Ishikawa (cell line): ENCODE data around the gene KIAA0408.

Experiments
- CREB1 ChIP-seq: IDR thresholded peaks from 2 replicates; pipeline ENCODE4 v1.6.1; 2012; ENCODE audit warnings: low read depth
- EGR1 ChIP-seq: IDR thresholded peaks from 2 replicates; pipeline ENCODE4 v1.6.1; 2012
- EP300 ChIP-seq: IDR thresholded peaks from 2 replicates; pipeline ENCODE4 v1.6.1; 2012; ENCODE audit warnings: borderline replicate concordance
- NFIC ChIP-seq: IDR thresholded peaks from 2 replicates; pipeline ENCODE4 v1.6.1; 2012
- RAD21 ChIP-seq: IDR thresholded peaks from 2 replicates; pipeline ENCODE4 v1.6.1; 2012; ENCODE audit warnings: low read depth
- TAF1 ChIP-seq: IDR thresholded peaks from 2 replicates; pipeline ENCODE4 v1.6.1; 2012; ENCODE audit warnings: low read depth, mild to moderate bottlenecking
- TCF12 ChIP-seq: IDR thresholded peaks from 2 replicates; pipeline ENCODE4 v1.6.1; 2012; ENCODE audit warnings: low read depth
- YY1 ChIP-seq: IDR thresholded peaks from 2 replicates; pipeline ENCODE4 v1.6.1; 2012; ENCODE audit warnings: low read depth
- TF ChIP-seq, protein P1 (sequence below): IDR thresholded peaks from 2 replicates; pipeline ENCODE4 v1.6.1; 2012; ENCODE audit warnings: low read depth, mild to moderate bottlenecking
- TF ChIP-seq, protein P2 (sequence below): IDR thresholded peaks from 2 replicates; pipeline ENCODE4 v1.6.1; 2012

DNA sequence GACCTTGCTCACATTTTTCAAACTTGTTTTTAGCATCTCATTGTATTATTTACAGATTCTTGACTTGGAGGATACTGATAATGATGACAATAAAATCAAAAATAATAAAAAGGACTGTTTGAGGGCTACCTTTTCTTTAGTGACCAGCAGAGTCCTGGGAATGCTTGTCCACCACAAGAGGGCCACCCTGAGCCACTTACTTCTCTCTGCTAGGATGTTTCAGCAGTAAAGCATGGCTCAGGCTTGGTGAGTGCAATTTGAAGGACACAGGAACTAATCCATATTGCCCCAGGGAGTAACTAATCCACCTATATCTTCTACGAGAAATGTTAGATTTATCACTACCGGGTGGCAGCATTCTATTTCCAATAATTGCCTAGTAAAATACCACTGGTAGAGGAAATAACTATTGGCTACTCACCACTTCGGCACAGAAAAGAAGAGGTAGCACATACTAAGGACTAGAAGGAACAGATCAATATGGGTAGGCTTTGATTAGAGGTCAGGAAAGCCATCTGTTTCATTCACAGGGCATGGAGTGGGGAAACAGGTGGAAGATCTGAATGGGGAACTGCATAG, 5.8 kb upstream of the KIAA0408 start:
- no peak for TF ChIP-seq EP300
- TF ChIP-seq CREB1, result no peak
- no peak for TF ChIP-seq EGR1
- TF ChIP-seq RAD21, result peak; percentile 77
- no peak for TF ChIP-seq YY1
- TF ChIP-seq TAF1, result no peak
- TF ChIP-seq NFIC, result no peak
- TF ChIP-seq, protein P1, sequence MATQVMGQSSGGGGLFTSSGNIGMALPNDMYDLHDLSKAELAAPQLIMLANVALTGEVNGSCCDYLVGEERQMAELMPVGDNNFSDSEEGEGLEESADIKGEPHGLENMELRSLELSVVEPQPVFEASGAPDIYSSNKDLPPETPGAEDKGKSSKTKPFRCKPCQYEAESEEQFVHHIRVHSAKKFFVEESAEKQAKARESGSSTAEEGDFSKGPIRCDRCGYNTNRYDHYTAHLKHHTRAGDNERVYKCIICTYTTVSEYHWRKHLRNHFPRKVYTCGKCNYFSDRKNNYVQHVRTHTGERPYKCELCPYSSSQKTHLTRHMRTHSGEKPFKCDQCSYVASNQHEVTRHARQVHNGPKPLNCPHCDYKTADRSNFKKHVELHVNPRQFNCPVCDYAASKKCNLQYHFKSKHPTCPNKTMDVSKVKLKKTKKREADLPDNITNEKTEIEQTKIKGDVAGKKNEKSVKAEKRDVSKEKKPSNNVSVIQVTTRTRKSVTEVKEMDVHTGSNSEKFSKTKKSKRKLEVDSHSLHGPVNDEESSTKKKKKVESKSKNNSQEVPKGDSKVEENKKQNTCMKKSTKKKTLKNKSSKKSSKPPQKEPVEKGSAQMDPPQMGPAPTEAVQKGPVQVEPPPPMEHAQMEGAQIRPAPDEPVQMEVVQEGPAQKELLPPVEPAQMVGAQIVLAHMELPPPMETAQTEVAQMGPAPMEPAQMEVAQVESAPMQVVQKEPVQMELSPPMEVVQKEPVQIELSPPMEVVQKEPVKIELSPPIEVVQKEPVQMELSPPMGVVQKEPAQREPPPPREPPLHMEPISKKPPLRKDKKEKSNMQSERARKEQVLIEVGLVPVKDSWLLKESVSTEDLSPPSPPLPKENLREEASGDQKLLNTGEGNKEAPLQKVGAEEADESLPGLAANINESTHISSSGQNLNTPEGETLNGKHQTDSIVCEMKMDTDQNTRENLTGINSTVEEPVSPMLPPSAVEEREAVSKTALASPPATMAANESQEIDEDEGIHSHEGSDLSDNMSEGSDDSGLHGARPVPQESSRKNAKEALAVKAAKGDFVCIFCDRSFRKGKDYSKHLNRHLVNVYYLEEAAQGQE, result no peak
- TF ChIP-seq, protein P2, sequence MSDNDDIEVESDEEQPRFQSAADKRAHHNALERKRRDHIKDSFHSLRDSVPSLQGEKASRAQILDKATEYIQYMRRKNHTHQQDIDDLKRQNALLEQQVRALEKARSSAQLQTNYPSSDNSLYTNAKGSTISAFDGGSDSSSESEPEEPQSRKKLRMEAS, result no peak
- TF ChIP-seq TCF12, result no peak
